Measurements from ENCODE around the gene MCTP1. TPM values are rescaled to one million over a fixed set of nuclear protein-coding genes. Genes with fewer than 3 reads are reported as not detected.

Gene MCTP1
- total and polyA plus RNA-seq, 10 of the 15 experiments (the other 5 are each of a cell fraction or from before 2014, with no cell fraction given) = 12.6 to 45.9 (median 18.8) TPM

- ATAC-seq = peak; percentile 96
- no peaks in the 10 kb centered on the region for H3K79me2 ChIP-seq (ENCODE audit: control insufficient read depth, insufficient read depth, low read length)
- H3K36me3 ChIP-seq (ENCODE audit: control insufficient read depth in 2 of 2, insufficient read depth in 2 of 2, low read length in 1 of 2) = no peaks in the 10 kb centered on the region
- H3K9ac ChIP-seq (ENCODE audit: control insufficient read depth, insufficient read depth, low read length) = no peak overlapping the region
- in situ Hi-C loops (cut with MboI) = no loop called here
- intact Hi-C loops (cut with micrococcal nuclease; ENCODE audit: unreplicated experiment) = no loop called here
- no peak overlapping the region for H3K4me3 ChIP-seq
- no peak overlapping the region for H3K27ac ChIP-seq (ENCODE audit: control insufficient read depth, insufficient read depth)
- FAIRE-seq = peak; percentile 96
- no peak overlapping the region for H3K4me2 ChIP-seq (ENCODE audit: control insufficient read depth, insufficient read depth)
- DNase-seq (ENCODE audit: low read depth, low spot score) = peak; percentile 60
- 1% methylated on average over 3 of the region's 3 CpGs for WGBS (ENCODE audit: insufficient coverage, insufficient replicate concordance, low lambda C conversion rate, missing lambda C conversion rate)
- H2AFZ ChIP-seq (ENCODE audit: control insufficient read depth, low read depth, low read length) = no peak overlapping the region
- no peaks in the 10 kb centered on the region for H4K20me1 ChIP-seq (ENCODE audit: control insufficient read depth, insufficient read depth)
- ChIA-PET SMC1A (ENCODE audit: uncharacterized antibody, unreplicated experiment) (interaction anchor here (0.6 to 2.7 kb wide), 14 partner anchors 14 to 1269 kb away, joined by 3 to 11 read pairs (median 4); no protein-coding TSS in a partner anchor), CTCF (interaction anchor here (0.8 to 9.1 kb wide), 6 partner anchors 9 to 408 kb away, joined by 3 to 94 read pairs (median 4); no protein-coding TSS in a partner anchor), POLR2A (no interaction called here), RAD21 (ENCODE audit: unreplicated experiment) (interaction anchor here (0.6 to 4.1 kb wide), 6 partner anchors 49 to 504 kb away, joined by 3 to 23 read pairs (median 4); no protein-coding TSS in a partner anchor)
- BruUV-seq (replicated peaks) = no TSS peak
- no peaks in the 10 kb centered on the region for H3K4me1 ChIP-seq (ENCODE audit: control insufficient read depth, insufficient read depth, low read length)
- H3K9me3 ChIP-seq (replicated peaks; ENCODE audit: control insufficient read depth, insufficient read depth, low read length) = no peaks in the 10 kb centered on the region; the same call in 2 of the 3 replicates
- peaks cover 0 to 1% of the 10 kb centered on the region in 2 experiments; a peak in 1 of 4 replicates for H3K27me3 ChIP-seq (replicated peaks in 1 of 2; ENCODE audit: control insufficient read depth in 2 of 2, insufficient read depth in 2 of 2, low read length in 1 of 2)
- TF ChIP-seq SIN3A (IDR thresholded peaks at IDR 0.05; ENCODE audit: low read depth, low read length) (no peak), HDGF (IDR thresholded peaks at IDR 0.05) (no peak), IKZF2 (IDR thresholded peaks at IDR 0.05) (peak; percentile 76 to 79), EGR1 (IDR thresholded peaks at IDR 0.05; ENCODE audit: borderline replicate concordance in 1 of 2, low read depth in 2 of 2, low read length in 2 of 2) (peak in 1 of 2 experiments; percentile 15; a peak in 1 of 3 replicates), MXI1 (IDR thresholded peaks at IDR 0.05; ENCODE audit: low read depth, low read length) (no peak), DPF2 (IDR thresholded peaks at IDR 0.05) (peak; percentile 99), HCFC1 (IDR thresholded peaks at IDR 0.05; ENCODE audit: low read length) (no peak), MTA3 (IDR thresholded peaks at IDR 0.05; ENCODE audit: borderline replicate concordance, low read length) (peak; percentile 84; the same call in 1 of the 2 replicates), ZNF217 (IDR thresholded peaks at IDR 0.05) (peak; percentile 82), SUPT20H (IDR thresholded peaks at IDR 0.05; ENCODE audit: borderline replicate concordance, control insufficient read depth, low read depth, low read length) (no peak), CEBPB (IDR thresholded peaks at IDR 0.05; ENCODE audit: borderline replicate concordance in 1 of 2, low read depth in 2 of 2, low read length in 2 of 2) (no peak), NBN (IDR thresholded peaks at IDR 0.05) (peak; percentile 71)
- TF ChIP-seq, protein P1, sequence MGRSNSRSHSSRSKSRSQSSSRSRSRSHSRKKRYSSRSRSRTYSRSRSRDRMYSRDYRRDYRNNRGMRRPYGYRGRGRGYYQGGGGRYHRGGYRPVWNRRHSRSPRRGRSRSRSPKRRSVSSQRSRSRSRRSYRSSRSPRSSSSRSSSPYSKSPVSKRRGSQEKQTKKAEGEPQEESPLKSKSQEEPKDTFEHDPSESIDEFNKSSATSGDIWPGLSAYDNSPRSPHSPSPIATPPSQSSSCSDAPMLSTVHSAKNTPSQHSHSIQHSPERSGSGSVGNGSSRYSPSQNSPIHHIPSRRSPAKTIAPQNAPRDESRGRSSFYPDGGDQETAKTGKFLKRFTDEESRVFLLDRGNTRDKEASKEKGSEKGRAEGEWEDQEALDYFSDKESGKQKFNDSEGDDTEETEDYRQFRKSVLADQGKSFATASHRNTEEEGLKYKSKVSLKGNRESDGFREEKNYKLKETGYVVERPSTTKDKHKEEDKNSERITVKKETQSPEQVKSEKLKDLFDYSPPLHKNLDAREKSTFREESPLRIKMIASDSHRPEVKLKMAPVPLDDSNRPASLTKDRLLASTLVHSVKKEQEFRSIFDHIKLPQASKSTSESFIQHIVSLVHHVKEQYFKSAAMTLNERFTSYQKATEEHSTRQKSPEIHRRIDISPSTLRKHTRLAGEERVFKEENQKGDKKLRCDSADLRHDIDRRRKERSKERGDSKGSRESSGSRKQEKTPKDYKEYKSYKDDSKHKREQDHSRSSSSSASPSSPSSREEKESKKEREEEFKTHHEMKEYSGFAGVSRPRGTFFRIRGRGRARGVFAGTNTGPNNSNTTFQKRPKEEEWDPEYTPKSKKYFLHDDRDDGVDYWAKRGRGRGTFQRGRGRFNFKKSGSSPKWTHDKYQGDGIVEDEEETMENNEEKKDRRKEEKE (IDR thresholded peaks at IDR 0.05) = no peak
- TF ChIP-seq, protein P2, sequence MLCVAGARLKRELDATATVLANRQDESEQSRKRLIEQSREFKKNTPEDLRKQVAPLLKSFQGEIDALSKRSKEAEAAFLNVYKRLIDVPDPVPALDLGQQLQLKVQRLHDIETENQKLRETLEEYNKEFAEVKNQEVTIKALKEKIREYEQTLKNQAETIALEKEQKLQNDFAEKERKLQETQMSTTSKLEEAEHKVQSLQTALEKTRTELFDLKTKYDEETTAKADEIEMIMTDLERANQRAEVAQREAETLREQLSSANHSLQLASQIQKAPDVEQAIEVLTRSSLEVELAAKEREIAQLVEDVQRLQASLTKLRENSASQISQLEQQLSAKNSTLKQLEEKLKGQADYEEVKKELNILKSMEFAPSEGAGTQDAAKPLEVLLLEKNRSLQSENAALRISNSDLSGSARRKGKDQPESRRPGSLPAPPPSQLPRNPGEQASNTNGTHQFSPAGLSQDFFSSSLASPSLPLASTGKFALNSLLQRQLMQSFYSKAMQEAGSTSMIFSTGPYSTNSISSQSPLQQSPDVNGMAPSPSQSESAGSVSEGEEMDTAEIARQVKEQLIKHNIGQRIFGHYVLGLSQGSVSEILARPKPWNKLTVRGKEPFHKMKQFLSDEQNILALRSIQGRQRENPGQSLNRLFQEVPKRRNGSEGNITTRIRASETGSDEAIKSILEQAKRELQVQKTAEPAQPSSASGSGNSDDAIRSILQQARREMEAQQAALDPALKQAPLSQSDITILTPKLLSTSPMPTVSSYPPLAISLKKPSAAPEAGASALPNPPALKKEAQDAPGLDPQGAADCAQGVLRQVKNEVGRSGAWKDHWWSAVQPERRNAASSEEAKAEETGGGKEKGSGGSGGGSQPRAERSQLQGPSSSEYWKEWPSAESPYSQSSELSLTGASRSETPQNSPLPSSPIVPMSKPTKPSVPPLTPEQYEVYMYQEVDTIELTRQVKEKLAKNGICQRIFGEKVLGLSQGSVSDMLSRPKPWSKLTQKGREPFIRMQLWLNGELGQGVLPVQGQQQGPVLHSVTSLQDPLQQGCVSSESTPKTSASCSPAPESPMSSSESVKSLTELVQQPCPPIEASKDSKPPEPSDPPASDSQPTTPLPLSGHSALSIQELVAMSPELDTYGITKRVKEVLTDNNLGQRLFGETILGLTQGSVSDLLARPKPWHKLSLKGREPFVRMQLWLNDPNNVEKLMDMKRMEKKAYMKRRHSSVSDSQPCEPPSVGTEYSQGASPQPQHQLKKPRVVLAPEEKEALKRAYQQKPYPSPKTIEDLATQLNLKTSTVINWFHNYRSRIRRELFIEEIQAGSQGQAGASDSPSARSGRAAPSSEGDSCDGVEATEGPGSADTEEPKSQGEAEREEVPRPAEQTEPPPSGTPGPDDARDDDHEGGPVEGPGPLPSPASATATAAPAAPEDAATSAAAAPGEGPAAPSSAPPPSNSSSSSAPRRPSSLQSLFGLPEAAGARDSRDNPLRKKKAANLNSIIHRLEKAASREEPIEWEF (IDR thresholded peaks at IDR 0.05; ENCODE audit: insufficient replicate concordance, low read depth, low read length) = no peak
- TF ChIP-seq, protein P3, sequence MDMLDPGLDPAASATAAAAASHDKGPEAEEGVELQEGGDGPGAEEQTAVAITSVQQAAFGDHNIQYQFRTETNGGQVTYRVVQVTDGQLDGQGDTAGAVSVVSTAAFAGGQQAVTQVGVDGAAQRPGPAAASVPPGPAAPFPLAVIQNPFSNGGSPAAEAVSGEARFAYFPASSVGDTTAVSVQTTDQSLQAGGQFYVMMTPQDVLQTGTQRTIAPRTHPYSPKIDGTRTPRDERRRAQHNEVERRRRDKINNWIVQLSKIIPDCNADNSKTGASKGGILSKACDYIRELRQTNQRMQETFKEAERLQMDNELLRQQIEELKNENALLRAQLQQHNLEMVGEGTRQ (IDR thresholded peaks at IDR 0.05; ENCODE audit: borderline replicate concordance, low read depth, low read length) = no peak
These were observed 43.3 kb downstream of the MCTP1 start for GRCh38 chr5:95241635-95242034.

Measured in GM12878 (cell line).